Fibroblast of lung (primary cell): ENCODE results near the gene WNT6.

Source experiments
- CTCF ChIP-seq, 2 donors: IDR thresholded peaks in 1 of 2; conservative IDR thresholded peaks in 1 of 2; 1 replicate in 1 of 2; 2 replicates in 1 of 2; pipeline ENCODE4 v1.5.1; 2011 to 2012; ENCODE audit warnings: low read length in 2 of 2, control low read depth in 1 of 2, inconsistent platforms in 1 of 2, low read depth in 1 of 2, mild to moderate bottlenecking in 1 of 2
- EZH2 ChIP-seq: IDR thresholded peaks from 2 replicates; pipeline ENCODE4 v1.5.1; 2012; ENCODE audit warnings: low read length, control low read depth, mild to moderate bottlenecking; ENCODE audit errors: missing control alignments

GRCh38 chr2:218813771-218814460 is 45.7 kb upstream of the WNT6 start:
- no peak for TF ChIP-seq CTCF (conservative IDR thresholded peaks at IDR 0.05 in 1 of 2, IDR thresholded peaks at IDR 0.05 in 1 of 2; ENCODE audit: low read depth in 1 of 2, low read length in 2 of 2)
- no peak for TF ChIP-seq EZH2
